WI38 (cell line): ENCODE data around the gene ARID5B.

ENCODE experiments used
- H3K4me3 ChIP-seq: 2 replicates; pipeline ENCODE4 v1.5.1; 2011; ENCODE audit warnings: low read depth, mild to moderate bottlenecking, control low read depth, low read length
- TF ChIP-seq, protein P1 (sequence below): IDR thresholded peaks from 2 replicates; pipeline ENCODE4 v1.5.1; 2012; ENCODE audit warnings: low read depth, mild to moderate bottlenecking, control low read depth, low read length

ARID5B gene

DNA sequence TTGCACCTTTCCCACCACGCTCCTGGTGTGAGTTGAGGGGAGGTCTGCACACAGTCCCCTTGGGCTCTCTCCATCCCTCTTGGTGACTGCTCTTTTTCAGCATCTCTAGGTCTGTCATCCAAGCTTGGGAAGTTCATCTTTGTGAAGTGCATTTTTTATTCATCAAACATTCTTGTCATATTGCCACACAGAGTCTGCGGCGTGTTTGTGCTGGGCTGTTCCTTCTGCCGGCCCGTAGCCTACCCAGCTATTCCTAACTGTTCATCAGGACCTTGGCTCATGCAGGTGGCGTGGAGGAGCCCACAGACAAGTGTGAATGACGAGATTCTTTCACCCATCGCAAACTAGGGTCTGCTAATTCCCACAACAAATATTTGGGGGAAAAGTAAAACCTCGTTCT lies 202.4 kb downstream of the ARID5B start:
- H3K4me3 ChIP-seq, result no peak overlapping the region
- TF ChIP-seq, protein P1, sequence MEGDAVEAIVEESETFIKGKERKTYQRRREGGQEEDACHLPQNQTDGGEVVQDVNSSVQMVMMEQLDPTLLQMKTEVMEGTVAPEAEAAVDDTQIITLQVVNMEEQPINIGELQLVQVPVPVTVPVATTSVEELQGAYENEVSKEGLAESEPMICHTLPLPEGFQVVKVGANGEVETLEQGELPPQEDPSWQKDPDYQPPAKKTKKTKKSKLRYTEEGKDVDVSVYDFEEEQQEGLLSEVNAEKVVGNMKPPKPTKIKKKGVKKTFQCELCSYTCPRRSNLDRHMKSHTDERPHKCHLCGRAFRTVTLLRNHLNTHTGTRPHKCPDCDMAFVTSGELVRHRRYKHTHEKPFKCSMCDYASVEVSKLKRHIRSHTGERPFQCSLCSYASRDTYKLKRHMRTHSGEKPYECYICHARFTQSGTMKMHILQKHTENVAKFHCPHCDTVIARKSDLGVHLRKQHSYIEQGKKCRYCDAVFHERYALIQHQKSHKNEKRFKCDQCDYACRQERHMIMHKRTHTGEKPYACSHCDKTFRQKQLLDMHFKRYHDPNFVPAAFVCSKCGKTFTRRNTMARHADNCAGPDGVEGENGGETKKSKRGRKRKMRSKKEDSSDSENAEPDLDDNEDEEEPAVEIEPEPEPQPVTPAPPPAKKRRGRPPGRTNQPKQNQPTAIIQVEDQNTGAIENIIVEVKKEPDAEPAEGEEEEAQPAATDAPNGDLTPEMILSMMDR, result no peak

DNA sequence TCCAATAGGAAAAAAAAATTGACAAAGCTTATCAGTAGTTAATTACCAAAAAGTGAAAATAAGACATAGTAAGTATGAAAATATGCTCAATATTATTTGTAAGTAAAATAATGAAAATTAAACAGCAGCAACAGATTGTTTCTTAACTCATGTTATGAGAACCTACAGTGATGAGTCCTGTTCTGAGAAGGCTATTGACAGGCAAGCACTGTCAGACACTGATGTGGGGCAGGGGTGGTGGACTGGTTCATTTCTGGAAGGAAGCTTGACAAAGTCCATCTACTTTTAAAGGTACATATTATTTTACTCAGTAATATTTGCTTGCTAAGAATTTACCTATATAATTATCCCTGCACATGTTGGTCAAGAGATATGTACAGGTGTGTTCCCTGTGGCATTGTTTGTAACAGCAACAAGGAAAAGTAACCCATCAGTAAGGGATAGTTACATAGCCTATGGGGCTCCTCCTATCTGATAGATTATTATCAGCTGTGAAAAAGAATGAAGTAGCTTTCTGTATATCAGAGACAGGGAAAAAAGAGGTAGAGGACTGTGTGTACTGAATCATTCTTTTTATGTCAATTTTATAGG lies 205.5 kb downstream of the ARID5B start:
- no peak overlapping the region for H3K4me3 ChIP-seq
- TF ChIP-seq, protein P1, result no peak

DNA sequence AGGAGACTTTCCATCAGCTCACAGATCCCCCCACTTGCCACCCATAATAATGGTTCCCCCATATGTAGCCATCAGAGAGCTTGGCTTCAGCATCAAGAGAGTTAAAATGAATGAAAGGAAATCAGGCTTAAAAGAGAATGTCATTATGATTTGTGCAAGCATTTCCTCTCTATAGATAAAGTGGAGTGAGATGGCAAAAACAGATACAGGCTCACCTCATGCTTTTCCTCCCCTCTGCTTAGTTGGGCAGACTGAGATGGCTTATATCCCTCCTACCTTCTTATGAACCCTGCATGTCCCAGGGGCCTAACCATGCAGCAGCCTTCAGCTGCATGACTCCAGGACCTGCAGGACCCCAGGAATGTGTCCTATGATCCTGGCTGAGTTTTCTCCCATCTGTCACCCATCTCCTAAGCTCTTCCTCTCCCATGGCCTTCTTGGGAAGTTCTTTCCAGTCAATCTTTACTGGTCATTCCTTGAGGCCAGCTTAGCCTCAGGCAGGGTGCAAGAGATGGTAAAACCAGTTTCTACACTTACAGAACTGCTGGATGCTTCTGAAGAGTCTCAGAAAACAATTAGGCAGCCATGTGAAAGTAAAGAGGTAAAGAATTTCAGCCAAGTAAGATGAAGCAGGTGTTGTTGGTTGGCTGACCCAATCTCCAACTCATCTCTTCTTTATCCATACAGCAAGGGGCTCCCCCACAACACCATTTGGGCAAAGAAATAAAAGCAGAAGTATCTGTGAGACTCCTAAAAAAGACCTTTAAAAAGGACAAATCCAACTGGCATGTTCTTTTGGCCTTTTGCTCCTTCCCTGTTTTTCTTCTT lies 207.5 kb downstream of the ARID5B start:
- no peak overlapping the region for H3K4me3 ChIP-seq
- TF ChIP-seq, protein P1, result no peak

DNA sequence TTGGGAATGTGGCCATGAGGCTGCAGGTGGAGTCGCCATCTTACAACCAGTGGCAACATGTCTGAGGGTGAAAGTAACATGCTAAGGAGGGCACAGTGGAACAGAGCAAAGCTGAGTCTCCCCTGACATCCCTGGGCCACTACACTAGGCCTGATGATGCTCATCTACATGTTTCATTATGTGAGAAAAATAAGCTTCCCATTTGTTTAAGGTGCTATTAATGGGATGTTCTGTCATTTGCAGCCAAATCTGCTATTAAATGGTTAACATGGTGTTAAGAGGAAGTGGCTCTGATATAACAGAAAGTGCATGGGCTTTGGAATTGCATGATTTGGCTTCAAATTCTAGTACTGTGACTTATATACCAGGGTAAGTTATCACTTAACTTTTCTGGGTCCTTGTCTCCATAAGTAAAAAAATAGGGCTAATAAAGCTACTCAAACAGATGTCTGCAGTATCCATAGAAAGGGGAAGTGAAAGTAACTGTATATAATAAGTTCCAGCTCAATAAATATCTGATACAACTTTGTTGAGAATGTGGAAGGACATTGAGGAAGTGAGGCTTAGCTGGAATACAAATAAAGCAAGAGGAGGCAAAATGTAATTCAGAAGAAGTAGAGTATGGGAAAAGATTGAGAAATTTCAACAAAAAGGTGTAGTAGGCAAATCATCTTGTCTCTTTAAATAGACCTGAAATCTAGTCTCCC lies 208.2 kb downstream of the ARID5B start:
- H3K4me3 ChIP-seq, result no peak overlapping the region

DNA sequence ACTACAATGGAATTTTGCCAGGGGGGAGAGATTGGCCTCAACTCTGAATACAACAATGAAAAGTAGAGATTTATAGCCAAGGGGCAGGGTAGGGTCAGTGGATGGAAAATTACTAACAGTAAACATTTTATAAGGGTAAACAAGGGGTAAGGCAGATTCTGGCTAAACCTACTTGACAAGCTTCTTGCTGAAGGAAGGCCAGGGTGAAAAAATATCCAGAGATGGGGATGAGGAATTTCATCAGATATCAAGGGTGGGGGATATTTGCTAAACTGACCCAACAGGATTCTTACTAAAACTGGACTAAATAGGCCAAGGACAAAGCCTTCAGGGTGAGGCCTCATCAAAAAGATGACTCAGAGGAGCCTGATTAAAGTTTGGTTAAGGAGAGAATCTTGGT lies 210.8 kb downstream of the ARID5B start:
- no peak overlapping the region for H3K4me3 ChIP-seq
- TF ChIP-seq, protein P1, result no peak

More for the DNA sequence above, 208.2 kb downstream of the ARID5B start:
- TF ChIP-seq, protein P1, result no peak

DNA sequence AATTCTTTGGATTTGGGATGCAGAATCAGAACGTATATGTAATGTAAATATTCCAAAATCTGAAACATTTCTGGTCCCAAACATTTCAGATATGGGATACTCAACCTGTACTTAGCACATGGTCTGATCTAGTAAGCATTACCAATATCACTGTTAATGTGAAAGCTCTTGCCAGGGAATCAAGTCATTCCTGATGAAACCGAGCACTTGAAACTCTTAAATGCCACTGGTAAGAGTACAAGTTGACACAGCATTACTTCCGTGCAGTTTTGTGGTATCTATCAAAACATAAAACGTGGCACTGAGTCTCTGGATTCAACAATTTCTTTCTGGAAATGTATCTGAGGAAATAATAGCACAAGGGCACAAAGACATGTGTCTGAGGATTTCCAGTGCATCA lies 211.5 kb downstream of the ARID5B start:
- TF ChIP-seq, protein P1, result no peak
- no peak overlapping the region for H3K4me3 ChIP-seq

DNA sequence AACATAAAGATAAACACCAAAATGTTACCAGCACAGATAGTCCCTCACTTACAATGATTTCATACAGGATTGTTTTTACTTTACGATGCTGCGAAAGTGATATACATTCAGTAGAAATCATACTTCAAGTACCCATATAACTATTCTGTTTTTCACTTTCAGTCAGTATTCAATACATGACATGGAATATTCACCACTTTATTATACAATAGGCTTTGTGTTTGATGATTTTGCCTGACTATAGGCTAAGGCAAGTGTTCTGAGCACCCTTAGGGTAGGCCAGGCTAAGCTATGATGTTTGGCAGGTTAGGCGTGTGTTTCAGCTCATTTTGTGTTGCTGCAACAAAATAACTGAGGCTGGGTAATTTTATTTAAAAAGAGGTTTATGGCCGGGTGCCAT lies 212.2 kb downstream of the ARID5B start:
- TF ChIP-seq, protein P1, result no peak
- no peak overlapping the region for H3K4me3 ChIP-seq
